ENCODE data around the gene KCNN3. TPM values are rescaled to one million over a fixed set of nuclear protein-coding genes. Genes with fewer than 3 reads are reported as not detected.

Gene KCNN3
- total RNA-seq, 2 experiments from 2014 or later, result not detected

DNA sequence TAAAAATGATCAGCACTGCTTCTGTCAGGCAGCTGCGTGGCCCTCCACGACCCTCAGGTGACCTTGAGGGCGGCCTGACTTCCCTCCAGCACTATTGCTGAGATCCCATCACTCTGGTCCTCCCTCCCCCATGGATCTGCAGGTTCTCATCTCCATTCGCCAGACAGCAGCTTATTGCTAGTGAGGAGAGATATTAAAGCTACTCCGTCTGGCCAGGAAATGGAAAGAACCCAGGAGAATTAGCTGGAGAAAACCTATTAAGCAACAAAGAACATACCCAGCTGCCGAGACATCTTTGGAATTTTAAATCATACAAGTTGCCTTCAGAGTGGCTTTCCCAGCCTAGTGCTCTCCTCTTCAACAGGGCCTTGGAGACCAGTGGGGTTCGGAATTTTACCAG, 25.7 kb upstream of the KCNN3 start:
- H3K9me3 Mint-ChIP-seq (ENCODE audit: insufficient read depth), result no peaks in the 10 kb centered on the region
- H3K27ac Mint-ChIP-seq, result no peak overlapping the region
- POLR2A ChIA-PET, result interaction anchor here (0.8 kb wide), 1 partner anchor 87 kb away, joined by 3 read pairs; the partner anchor contains the start of gene FLAD1
- peaks cover 11% of the 10 kb centered on the region for H3K27me3 Mint-ChIP-seq (ENCODE audit: low read depth)
- DNase-seq (no peak), ATAC-seq (no peak)
- no peaks in the 10 kb centered on the region for H3K36me3 Mint-ChIP-seq (ENCODE audit: low read depth)
- H3K4me1 Mint-ChIP-seq (ENCODE audit: low read depth), result no peaks in the 10 kb centered on the region
- H3K4me3 Mint-ChIP-seq, result no peak overlapping the region
- CTCF ChIA-PET, result interaction anchor here (0.9 to 2.6 kb wide), 4 partner anchors 17 to 226 kb away, joined by 3 to 8 read pairs (median 4); no protein-coding TSS in a partner anchor

GRCh38 chr1:154891452-154891851, 21.4 kb upstream of the KCNN3 start:
- CTCF ChIA-PET, result interaction anchor here (0.7 to 3.2 kb wide), 8 partner anchors 12 to 359 kb away, joined by 3 to 16 read pairs (median 3); partner anchors contain the start of gene ADAM15
- Mint-ChIP-seq H3K27ac (no peak overlapping the region), H3K4me3 (no peak overlapping the region), H3K36me3 (ENCODE audit: low read depth) (no peaks in the 10 kb centered on the region), H3K9me3 (ENCODE audit: insufficient read depth) (no peaks in the 10 kb centered on the region), H3K27me3 (ENCODE audit: low read depth) (peaks cover 11% of the 10 kb centered on the region), H3K4me1 (ENCODE audit: low read depth) (peaks cover 10% of the 10 kb centered on the region)
- POLR2A ChIA-PET, result interaction anchor here (0.5 to 1.1 kb wide), 3 partner anchors 29 to 48 kb away, joined by 3 to 4 read pairs (median 3); no protein-coding TSS in a partner anchor
- no peak for DNase-seq
- ATAC-seq, result no peak

DNA sequence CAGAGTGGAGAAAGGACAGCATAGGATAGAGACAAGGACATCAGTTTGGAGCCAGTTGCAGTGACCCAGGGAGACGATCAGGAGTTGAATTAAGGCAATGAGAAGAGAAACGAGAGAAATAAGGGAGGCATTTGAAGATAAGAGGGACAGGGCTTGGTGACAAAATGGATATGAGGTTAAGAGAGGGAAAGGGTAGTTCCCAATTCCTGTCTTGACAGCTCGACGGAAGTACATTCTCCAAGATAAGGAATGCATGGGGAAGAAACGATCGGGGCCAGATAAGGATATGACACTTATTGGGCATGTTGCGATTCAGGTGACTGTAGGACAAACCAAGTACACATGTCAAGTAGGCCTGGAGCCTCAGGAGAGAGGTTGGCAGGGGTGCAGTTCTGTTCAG, 18.7 kb upstream of the KCNN3 start:
- no peaks in the 10 kb centered on the region for H3K36me3 Mint-ChIP-seq (ENCODE audit: low read depth)
- H3K4me1 Mint-ChIP-seq (ENCODE audit: low read depth), result peaks cover 18% of the 10 kb centered on the region
- peaks cover 6% of the 10 kb centered on the region for H3K27me3 Mint-ChIP-seq (ENCODE audit: low read depth)
- H3K27ac Mint-ChIP-seq, result no peak overlapping the region
- DNase-seq, result no peak
- H3K4me3 Mint-ChIP-seq, result no peak overlapping the region
- CTCF ChIA-PET, result interaction anchor here (0.9 kb wide), 1 partner anchor 171 kb away, joined by 3 read pairs; no protein-coding TSS in a partner anchor
- ATAC-seq, result no peak
- POLR2A ChIA-PET, result no interaction called here
- no peaks in the 10 kb centered on the region for H3K9me3 Mint-ChIP-seq (ENCODE audit: insufficient read depth)

GRCh38 chr1:154886281-154887015, 16.4 kb upstream of the KCNN3 start:
- H3K4me1 Mint-ChIP-seq (ENCODE audit: low read depth), result peaks cover 18% of the 10 kb centered on the region
- no peak for ATAC-seq
- POLR2A ChIA-PET, result no interaction called here
- H3K4me3 Mint-ChIP-seq, result no peak overlapping the region
- CTCF ChIA-PET, result interaction anchor here (1.4 to 3.4 kb wide), 3 partner anchors 8 to 327 kb away, joined by 4 to 13 read pairs (median 7); no protein-coding TSS in a partner anchor
- no peaks in the 10 kb centered on the region for H3K36me3 Mint-ChIP-seq (ENCODE audit: low read depth)
- H3K27ac Mint-ChIP-seq, result peak overlapping the region; percentile 13
- DNase-seq, result no peak
- no peaks in the 10 kb centered on the region for H3K9me3 Mint-ChIP-seq (ENCODE audit: insufficient read depth)
- H3K27me3 Mint-ChIP-seq (ENCODE audit: low read depth), result peaks cover 4% of the 10 kb centered on the region

DNA sequence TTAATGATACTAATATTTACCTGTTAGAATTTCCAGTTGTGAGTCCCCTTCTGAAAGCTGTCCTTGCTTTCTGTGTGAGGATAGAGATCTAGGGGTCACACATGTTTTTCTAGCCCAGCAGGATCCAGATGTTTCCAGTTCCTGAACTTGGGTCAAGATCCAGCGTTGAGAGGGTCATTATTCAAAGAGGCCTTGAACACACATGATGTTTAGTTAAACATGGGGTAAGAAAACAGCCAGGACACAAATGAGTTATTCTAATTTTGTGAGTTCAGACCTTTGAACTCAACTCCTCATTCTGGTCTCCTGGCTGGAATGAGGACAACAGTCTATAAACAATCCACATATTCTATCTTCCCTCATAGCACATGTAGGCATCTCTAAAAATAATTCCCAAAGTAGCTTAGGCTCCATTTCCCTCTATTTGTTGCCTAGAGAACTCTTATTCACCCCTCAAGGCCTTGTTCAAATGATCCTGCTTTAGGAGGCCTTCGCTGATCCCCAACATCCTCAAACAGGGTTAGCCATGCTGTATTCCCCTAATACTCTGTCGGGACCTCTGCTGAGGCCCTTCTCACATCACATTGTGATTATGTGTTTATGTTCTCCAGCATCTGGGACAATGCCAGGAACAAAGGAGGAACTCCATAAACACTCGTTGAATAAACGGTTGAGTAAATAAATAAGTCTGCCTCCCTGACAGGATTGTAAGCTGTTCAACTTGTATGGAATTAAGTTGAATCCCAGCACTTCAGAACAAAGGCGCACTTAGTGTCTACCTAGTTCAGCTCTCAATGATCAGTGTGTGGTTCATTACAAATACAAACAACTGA, 15.0 kb upstream of the KCNN3 start:
- no peaks in the 10 kb centered on the region for H3K9me3 Mint-ChIP-seq (ENCODE audit: insufficient read depth)
- no peak overlapping the region for H3K27ac Mint-ChIP-seq
- no peaks in the 10 kb centered on the region for H3K36me3 Mint-ChIP-seq (ENCODE audit: low read depth)
- ChIA-PET CTCF (interaction anchor here (2.0 to 3.4 kb wide), 2 partner anchors 51 to 216 kb away, joined by 5 to 13 read pairs; partner anchors contain the start of gene PMVK), POLR2A (no interaction called here)
- DNase-seq (no peak), ATAC-seq (no peak)
- peaks cover 18% of the 10 kb centered on the region for H3K4me1 Mint-ChIP-seq (ENCODE audit: low read depth)
- peaks cover 2% of the 10 kb centered on the region for H3K27me3 Mint-ChIP-seq (ENCODE audit: low read depth)
- H3K4me3 Mint-ChIP-seq, result no peak overlapping the region

DNA sequence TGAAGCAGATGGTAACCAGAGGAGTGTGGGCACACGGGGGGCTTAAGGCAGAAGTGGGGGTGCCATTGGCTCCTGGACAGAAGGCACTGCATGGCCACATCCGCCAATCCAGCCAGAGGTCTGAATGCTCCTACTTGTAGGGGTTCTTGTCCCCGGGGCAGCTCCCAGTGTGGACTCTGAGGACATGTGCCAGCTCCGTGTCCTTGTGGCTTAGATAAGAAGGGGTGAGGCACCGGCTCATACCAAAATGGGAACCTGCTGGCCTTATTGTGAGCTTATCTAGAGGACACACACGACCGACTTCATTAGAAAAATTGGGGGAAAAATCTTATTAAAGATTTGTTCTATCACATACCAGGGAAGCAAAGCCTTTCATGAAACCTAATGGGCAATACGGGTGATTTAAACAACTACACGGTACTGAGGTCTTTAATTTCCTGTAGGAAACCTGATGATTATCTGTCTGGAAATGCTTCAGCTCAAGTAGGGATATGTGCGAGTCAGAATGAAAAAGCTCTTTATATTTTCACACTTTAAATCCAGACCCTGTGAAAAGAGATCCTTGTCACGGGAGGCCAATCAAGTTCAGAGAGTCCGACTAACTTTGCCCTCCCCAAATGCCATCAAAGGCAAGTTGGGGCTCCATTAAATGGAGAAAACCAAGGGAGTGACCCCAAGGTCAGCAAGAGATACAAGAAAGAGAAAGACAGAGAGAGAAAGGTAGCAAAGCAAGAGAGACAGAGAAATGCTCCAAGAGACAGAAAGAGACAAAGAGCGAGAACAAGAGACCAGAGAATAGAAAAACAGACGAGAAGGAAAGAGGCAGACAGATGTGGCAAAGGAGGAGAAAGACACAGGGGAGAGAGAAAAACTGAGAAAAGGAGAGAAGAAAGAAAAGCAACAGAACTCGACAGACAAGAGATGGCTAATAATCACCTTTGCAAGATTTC, 14.1 kb upstream of the KCNN3 start:
- ATAC-seq, result no peak
- peaks cover 18% of the 10 kb centered on the region for H3K4me1 Mint-ChIP-seq (ENCODE audit: low read depth)
- H3K36me3 Mint-ChIP-seq (ENCODE audit: low read depth), result no peaks in the 10 kb centered on the region
- H3K27me3 Mint-ChIP-seq (ENCODE audit: low read depth), result peaks cover 2% of the 10 kb centered on the region
- no peak overlapping the region for H3K27ac Mint-ChIP-seq
- H3K4me3 Mint-ChIP-seq, result no peak overlapping the region
- no peak for DNase-seq
- no peaks in the 10 kb centered on the region for H3K9me3 Mint-ChIP-seq (ENCODE audit: insufficient read depth)
- ChIA-PET CTCF (interaction anchor here (1.5 to 3.4 kb wide), 4 partner anchors 52 to 324 kb away, joined by 4 to 13 read pairs (median 8); partner anchors contain the start of gene PMVK), POLR2A (no interaction called here)

DNA sequence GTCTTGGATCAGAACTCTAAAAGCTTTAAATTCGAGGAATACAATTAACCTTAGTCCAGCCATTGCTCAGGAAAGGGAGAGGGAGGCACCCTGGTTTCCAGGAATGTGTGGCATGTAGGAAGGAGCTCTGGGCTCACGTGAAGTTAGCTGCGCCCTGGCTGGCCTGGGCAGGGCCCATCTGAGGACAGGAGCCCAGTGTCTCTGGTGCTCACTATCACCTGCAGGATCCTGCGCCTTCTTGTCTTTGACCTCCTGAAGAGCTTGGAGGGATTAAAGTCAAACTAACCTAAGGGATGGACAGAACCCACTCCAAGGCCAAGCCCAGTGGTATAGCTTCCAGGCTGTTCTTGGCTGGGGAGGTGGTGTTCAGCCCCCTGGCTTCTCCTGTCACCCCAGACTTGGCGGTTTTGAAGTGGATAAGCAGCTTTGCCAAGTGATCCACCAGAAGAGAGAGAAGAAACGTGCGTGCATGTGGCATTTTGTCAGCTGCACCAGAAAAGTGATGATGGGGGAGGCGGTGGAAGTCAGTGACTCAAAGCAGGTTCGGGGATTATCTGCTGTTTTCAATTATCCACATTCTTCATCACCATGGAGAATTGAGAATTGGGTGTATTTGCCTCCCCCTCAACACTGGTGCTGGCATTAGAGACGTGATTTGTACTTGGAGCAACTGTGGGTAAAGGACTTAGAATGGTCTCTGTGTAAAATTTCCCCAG, 11.9 kb upstream of the KCNN3 start:
- H3K36me3 Mint-ChIP-seq (ENCODE audit: low read depth), result no peaks in the 10 kb centered on the region
- H3K9me3 Mint-ChIP-seq (ENCODE audit: insufficient read depth), result no peaks in the 10 kb centered on the region
- CTCF ChIA-PET, result interaction anchor here (1.2 to 2.7 kb wide), 8 partner anchors 8 to 322 kb away, joined by 3 to 17 read pairs (median 4); no protein-coding TSS in a partner anchor
- H3K27ac Mint-ChIP-seq, result no peak overlapping the region
- peaks cover 13% of the 10 kb centered on the region for H3K4me1 Mint-ChIP-seq (ENCODE audit: low read depth)
- DNase-seq (no peak), ATAC-seq (no peak)
- POLR2A ChIA-PET, result interaction anchor here (0.6 to 1.6 kb wide), 3 partner anchors 16 to 90 kb away, joined by 4 to 5 read pairs (median 4); no protein-coding TSS in a partner anchor
- no peak overlapping the region for H3K4me3 Mint-ChIP-seq
- H3K27me3 Mint-ChIP-seq (ENCODE audit: low read depth), result no peaks in the 10 kb centered on the region

- no peak overlapping the region for H3K27ac Mint-ChIP-seq
- H3K27me3 Mint-ChIP-seq (ENCODE audit: low read depth), result no peaks in the 10 kb centered on the region
- peaks cover under 1% of the 10 kb centered on the region for H3K4me1 Mint-ChIP-seq (ENCODE audit: low read depth)
- ATAC-seq, result no peak
- H3K36me3 Mint-ChIP-seq (ENCODE audit: low read depth), result no peaks in the 10 kb centered on the region
- CTCF ChIA-PET, result interaction anchor here (1.2 to 2.7 kb wide), 4 partner anchors 62 to 211 kb away, joined by 3 to 17 read pairs (median 4); no protein-coding TSS in a partner anchor
- H3K9me3 Mint-ChIP-seq (ENCODE audit: insufficient read depth), result no peaks in the 10 kb centered on the region
- H3K4me3 Mint-ChIP-seq, result no peak overlapping the region
- POLR2A ChIA-PET, result no interaction called here
- DNase-seq, result no peak
These were observed 10.6 kb upstream of the KCNN3 start for GRCh38 chr1:154880671-154881070.

DNA sequence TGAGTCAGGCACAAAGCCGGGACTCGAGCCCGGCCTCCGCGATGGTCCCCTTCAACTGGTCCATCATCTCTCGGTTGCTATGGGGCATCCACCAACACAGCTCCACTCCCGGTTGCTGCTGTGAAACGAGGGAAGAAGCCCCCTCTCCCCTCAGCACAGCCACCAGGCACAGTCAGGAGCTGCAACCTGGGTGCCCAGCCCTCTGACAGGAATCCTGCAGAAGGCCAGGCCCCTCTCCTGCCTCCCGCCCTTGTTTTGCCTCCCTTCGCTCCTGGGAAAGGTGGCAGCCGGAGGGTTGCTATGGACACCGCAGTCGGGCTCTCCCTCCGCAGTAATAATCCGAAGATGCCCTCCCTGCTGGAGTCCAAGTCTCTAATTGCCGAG, 8.9 kb upstream of the KCNN3 start:
- Mint-ChIP-seq H3K9me3 (ENCODE audit: insufficient read depth) (no peaks in the 10 kb centered on the region), H3K4me1 (ENCODE audit: low read depth) (no peaks in the 10 kb centered on the region), H3K36me3 (ENCODE audit: low read depth) (no peaks in the 10 kb centered on the region), H3K4me3 (no peak overlapping the region), H3K27me3 (ENCODE audit: low read depth) (peaks cover 2% of the 10 kb centered on the region), H3K27ac (no peak overlapping the region)
- ChIA-PET CTCF (interaction anchor here (0.6 to 8.7 kb wide), 29 partner anchors 8 to 326 kb away, joined by 3 to 91 read pairs (median 5); partner anchors contain the start of gene KCNN3), POLR2A (no interaction called here)
- DNase-seq, result no peak
- ATAC-seq, result no peak

GRCh38 chr1:154878371-154879037, 8.4 kb upstream of the KCNN3 start:
- H3K9me3 Mint-ChIP-seq (ENCODE audit: insufficient read depth), result no peaks in the 10 kb centered on the region
- POLR2A ChIA-PET, result no interaction called here
- H3K4me1 Mint-ChIP-seq (ENCODE audit: low read depth), result no peaks in the 10 kb centered on the region
- H3K27me3 Mint-ChIP-seq (ENCODE audit: low read depth), result peaks cover 2% of the 10 kb centered on the region
- H3K36me3 Mint-ChIP-seq (ENCODE audit: low read depth), result no peaks in the 10 kb centered on the region
- H3K27ac Mint-ChIP-seq, result no peak overlapping the region
- ATAC-seq (peak; percentile 92), DNase-seq (peak; percentile 78)
- H3K4me3 Mint-ChIP-seq, result no peak overlapping the region
- CTCF ChIA-PET, result interaction anchor here (0.6 to 8.7 kb wide), 32 partner anchors 8 to 325 kb away, joined by 3 to 91 read pairs (median 5); partner anchors contain the start of gene KCNN3

Data from activated CD8-positive, alpha-beta T cell treated with anti-CD3 and anti-CD28 coated beads, Interleukin-2, amount 10 ng/mL, durations not matched to agents 7 days and 5 days (primary cell).